ENCODE results near the gene RCBTB2.
"Not testable (repeated sequence)": the region's sequence is repeated elsewhere in the genome, so short reads cannot be mapped to it uniquely, and the experiment has no call there.

RCBTB2 gene

DNA sequence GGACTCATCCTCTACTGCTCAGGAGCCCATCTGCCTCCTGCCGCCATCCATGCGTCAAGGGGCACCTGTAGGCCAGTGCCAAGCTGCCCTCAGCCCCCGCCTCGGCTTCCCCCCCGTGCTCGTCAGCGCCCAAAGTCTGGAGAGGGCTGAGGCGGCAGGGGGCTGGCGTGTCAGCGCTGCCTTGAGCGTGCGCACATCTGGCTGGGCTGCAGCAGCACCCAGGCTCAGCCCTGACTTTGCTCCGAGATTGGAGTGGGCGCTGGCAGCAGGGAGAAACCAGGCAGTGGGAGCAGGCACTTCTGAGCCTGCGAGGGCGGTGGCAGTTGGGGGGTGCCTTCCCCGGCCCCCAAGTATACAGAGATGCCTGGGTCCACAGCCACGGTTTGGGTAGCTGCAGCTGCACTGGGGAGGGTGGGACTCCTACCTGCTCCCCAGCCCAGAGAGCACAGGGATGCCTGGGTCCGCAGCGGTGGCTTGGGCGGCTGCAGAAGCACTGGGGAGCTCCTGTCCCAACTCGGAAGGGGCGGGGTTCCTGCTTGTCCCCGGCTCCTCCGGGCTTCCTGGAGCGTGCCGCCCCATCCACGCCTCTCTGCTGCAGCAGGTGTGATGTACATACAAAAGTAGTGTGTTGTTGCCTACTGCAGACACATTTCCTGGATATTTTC is 75.2 kb downstream of the RCBTB2 start:
- TF ChIP-seq, protein P1, sequence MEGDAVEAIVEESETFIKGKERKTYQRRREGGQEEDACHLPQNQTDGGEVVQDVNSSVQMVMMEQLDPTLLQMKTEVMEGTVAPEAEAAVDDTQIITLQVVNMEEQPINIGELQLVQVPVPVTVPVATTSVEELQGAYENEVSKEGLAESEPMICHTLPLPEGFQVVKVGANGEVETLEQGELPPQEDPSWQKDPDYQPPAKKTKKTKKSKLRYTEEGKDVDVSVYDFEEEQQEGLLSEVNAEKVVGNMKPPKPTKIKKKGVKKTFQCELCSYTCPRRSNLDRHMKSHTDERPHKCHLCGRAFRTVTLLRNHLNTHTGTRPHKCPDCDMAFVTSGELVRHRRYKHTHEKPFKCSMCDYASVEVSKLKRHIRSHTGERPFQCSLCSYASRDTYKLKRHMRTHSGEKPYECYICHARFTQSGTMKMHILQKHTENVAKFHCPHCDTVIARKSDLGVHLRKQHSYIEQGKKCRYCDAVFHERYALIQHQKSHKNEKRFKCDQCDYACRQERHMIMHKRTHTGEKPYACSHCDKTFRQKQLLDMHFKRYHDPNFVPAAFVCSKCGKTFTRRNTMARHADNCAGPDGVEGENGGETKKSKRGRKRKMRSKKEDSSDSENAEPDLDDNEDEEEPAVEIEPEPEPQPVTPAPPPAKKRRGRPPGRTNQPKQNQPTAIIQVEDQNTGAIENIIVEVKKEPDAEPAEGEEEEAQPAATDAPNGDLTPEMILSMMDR (IDR thresholded peaks at IDR 0.05; ENCODE audit: low read depth, low read length, missing control alignments) = no peak
- no peak for DNase-seq (ENCODE audit: low read depth)
- H3K4me3 ChIP-seq (ENCODE audit: low read depth, low read length) = no peak overlapping the region

DNA sequence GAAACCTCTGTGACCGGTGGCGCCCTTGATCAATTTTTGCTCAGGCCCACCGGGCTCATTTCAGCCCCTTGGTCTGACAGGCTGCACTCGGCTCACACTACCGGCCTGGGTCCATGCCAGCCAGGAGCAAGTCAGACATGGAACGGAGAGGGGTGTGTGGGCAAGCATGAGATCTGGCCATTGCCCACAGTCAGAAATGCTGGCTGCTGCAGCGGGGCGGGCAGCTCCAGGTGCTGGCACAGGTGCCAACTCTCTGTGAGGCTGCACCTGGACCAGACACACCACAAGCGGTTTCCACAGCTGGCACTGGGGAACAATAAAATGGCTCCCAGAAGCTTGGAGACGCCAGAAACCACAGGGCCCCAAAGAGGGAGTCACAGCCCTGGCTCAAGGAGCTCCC is 76.3 kb downstream of the RCBTB2 start:
- no peak overlapping the region for H3K4me3 ChIP-seq (ENCODE audit: low read depth, low read length)
- TF ChIP-seq, protein P1 (IDR thresholded peaks at IDR 0.05; ENCODE audit: low read depth, low read length, missing control alignments) = no peak
- DNase-seq (ENCODE audit: low read depth) = no peak

DNA sequence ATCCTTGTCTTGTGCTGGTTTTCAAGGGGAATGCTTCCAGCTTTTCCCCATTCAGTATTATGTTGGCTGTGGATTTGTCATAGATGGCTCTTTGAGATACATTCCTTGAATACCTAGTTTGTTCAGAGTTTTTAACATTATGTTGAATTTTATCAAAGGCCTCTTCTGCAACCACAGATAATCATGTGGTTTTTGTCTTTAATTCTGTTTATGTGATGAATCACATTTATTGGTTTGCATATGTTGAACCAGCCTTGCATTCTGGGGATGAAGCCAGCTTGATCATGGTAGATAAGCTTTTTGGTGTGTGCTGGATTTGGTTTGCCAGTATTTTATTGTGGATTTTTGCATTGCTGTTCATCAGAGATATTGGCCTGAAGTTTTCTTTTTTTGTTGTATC is 81.7 kb downstream of the RCBTB2 start:
- H3K4me3 ChIP-seq (ENCODE audit: low read depth, low read length); DNase-seq (ENCODE audit: low read depth): not testable (repeated sequence)

DNA sequence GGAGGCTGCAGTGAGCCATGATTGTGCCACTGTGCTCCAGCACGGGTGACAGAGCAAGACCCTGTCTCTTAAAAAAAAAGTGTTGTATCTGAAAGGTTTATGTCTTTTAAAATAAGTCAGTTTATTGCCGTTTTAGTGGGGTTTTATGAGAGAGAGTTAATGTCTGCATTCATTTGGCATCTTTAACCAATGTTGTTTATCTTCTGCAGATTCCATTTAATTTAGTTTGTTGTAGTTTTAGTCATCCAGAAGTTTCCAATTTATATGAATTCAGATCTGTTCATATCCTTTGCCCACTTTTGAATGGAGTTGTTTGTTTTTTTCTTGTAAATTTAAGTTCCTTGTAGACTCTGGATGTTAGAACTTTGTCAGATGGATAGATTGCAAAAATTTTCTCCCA is 83.2 kb downstream of the RCBTB2 start:
- no peak for DNase-seq (ENCODE audit: low read depth)
- H3K4me3 ChIP-seq (ENCODE audit: low read depth, low read length) = no peak overlapping the region
- TF ChIP-seq, protein P1 (IDR thresholded peaks at IDR 0.05; ENCODE audit: low read depth, low read length, missing control alignments) = no peak

DNA sequence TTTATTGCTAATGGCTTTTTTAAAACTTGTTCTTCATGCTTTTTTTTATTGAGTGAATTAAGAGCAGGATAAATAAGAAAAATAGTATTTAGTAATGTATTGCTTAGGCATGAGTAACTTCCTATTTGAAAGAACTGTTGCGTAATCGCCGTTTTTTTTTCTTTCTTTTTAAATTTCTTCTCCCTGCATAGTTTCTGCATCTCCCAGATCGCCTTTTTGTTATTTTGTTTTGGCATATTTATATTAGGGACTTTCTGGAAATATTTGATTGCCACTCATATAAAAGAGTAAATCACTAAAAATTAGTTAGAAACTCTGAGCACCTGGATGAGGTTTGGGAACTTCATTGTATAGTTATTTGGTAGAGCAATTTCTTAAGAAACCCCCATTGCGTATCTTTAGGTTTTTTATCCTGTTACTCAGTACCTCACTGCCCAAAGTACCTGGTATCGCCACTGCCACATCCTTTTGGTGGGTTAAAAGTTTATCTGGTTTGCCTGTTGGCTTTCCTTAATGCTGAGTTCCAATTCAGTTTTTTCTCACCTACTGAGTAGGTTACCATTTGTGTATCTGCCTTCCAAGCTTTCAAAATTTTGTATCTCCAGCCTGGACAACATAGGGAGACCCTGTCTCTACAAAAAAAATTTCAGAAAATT is 83.8 kb downstream of the RCBTB2 start:
- H3K4me3 ChIP-seq (ENCODE audit: low read depth, low read length) = no peak overlapping the region
- no peak for DNase-seq (ENCODE audit: low read depth)
- TF ChIP-seq, protein P1 (IDR thresholded peaks at IDR 0.05; ENCODE audit: low read depth, low read length, missing control alignments) = no peak

DNA sequence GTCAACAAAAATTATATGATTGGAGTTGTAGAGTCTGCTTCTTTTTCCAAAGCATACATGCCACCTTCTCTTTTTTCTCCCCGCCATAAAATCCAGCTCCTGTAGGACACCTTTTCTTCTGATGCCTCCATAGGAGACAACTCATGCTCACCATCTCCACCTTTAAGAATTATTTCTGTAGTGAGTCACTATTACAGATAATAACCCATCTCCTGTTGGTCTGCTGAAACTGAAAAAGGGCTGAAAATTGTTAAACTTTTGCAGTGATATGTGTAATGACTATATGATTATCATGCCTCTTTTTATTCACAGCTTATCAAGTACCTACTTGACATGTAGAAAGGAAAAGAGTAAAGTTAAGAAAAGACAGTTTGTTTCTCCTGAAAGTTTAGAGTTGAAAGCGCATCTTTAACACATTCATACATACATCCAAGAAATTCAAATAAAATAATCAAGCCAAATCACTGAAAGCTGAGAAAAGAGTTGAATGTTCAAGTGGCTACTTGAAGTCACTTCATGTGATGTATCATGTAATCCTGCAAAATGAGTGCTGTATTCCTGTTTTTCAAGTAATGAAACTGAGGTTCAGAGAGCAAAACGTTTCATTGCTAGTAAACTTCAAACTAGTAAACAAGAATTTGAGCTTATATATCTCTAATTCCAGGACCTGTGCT is 84.5 kb downstream of the RCBTB2 start:
- no peak for DNase-seq (ENCODE audit: low read depth)
- TF ChIP-seq, protein P1 (IDR thresholded peaks at IDR 0.05; ENCODE audit: low read depth, low read length, missing control alignments) = no peak
- no peak overlapping the region for H3K4me3 ChIP-seq (ENCODE audit: low read depth, low read length)

DNA sequence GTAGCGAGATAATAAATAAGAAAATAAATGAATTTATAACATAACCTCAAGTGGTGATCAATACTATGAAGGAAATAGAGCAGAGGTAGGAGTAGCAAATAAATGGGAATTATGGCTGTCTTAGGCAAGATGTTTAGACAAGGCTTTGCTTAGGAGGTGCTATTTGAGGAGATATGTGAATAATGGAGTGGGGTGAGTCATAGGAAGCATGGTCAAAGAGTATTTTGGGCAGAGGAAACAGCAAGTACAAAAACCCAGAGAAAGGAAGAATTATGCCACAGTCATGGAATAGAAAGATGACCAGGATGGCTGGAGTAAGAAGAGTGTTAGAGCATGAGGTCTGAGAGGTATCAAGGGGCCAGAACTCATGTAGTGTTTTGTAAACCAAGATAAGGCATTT is 86.4 kb downstream of the RCBTB2 start:
- TF ChIP-seq, protein P1 (IDR thresholded peaks at IDR 0.05; ENCODE audit: low read depth, low read length, missing control alignments) = no peak
- no peak for DNase-seq (ENCODE audit: low read depth)
- H3K4me3 ChIP-seq (ENCODE audit: low read depth, low read length) = no peak overlapping the region

Measured in GM12864 (cell line).